ENCODE data around the gene MAST3. TPM values are rescaled to one million over a fixed set of nuclear protein-coding genes. Genes with fewer than 3 reads are reported as not detected.
"Not testable (repeated sequence)": the region's sequence is repeated elsewhere in the genome, so short reads cannot be mapped to it uniquely, and the experiment has no call there.

The MAST3 gene
- total RNA-seq, 1 donor from 2014 or later, result 12.4 TPM

DNA sequence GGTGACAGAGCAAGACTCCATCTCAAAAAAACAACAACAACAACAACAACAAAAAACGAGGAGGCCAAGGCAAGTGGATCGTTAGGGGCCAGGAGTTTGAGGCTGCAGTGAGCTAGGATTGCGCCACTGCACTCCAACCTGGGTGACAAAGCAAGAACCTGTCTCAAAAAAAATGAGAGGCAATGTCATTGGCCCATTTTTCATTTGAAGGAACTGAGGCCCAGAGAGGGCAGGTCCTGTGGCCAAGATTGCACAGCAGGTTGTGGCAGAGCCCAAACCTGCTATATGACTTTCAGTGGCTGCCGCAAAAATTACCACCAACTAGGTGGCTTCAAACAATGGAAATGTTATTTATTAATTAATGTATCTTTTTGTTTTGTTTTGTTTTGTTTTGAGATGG is 60.9 kb downstream of the MAST3 start:
- no peak for DNase-seq (ENCODE audit: low spot score)

DNA sequence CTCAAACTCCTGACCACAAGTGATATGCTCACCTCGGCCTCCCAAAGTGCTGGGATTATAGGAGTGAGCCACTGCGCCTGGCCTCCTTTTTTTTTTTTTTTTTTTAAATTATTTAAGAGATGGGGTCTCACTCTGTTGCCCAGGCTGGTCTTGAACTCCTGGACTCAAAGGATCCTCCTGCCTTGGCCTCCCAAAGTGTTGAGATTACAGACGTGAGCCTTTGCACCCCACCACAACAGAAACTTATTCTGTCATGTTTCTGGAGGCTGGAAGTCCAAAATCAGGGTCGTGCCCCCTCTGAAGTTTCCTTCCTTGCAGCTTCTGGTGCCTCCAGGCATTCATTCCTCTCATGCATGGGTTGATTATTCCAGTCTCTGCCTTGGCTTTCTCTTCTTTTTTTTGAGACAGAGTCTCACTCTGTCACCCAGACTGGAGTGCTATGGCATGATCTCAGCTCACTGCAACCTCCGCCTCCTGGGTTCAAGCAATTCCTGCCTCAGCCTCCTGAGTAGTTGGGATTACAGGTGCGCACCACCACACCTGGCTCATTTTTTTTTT is 61.6 kb downstream of the MAST3 start:
- not testable (repeated sequence) for DNase-seq (ENCODE audit: low spot score)

DNA sequence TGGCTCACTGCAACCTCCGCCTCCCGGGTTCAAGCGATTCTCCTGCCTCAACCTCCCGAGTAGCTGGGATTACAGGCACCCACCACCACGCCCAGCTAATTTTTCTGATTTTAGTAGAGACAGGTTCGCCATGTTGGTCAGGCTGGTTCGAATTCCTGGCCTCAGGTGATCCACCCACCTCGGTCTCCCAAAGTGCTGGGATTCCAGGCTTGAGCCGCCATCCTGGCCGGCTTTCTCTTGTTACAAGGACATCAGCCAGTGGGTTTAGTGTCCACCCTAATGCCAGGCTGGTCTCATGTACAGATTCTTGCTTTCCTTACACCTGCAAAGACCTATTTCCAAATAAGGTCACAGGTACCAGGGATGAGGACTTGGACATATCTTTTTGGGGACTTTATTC is 62.2 kb downstream of the MAST3 start:
- no peak for DNase-seq (ENCODE audit: low spot score)

DNA sequence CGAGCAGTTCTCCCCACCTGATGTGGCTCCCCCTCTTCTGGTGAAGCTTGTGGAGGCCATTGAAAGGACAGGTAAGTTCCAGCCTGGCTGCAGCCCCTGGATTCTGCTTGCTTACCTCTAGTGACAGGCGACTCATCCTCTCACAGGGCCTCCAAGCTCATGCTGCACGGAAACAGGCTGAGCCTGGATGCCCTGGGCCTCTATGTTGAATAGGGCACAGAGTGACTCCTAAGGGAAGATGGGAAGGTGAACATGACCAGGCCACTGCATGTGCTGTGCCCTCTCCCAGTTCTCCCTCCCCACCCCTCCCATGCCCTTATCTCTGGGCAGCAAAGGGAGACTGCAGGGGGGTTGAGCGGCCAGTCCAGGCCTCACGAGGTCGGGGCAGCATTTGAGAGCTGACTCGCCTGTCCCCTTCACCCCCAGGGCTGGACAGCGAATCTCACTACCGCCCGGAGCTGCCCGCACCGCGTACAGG is 63.0 kb downstream of the MAST3 start:
- no peak for DNase-seq (ENCODE audit: low spot score)

DNA sequence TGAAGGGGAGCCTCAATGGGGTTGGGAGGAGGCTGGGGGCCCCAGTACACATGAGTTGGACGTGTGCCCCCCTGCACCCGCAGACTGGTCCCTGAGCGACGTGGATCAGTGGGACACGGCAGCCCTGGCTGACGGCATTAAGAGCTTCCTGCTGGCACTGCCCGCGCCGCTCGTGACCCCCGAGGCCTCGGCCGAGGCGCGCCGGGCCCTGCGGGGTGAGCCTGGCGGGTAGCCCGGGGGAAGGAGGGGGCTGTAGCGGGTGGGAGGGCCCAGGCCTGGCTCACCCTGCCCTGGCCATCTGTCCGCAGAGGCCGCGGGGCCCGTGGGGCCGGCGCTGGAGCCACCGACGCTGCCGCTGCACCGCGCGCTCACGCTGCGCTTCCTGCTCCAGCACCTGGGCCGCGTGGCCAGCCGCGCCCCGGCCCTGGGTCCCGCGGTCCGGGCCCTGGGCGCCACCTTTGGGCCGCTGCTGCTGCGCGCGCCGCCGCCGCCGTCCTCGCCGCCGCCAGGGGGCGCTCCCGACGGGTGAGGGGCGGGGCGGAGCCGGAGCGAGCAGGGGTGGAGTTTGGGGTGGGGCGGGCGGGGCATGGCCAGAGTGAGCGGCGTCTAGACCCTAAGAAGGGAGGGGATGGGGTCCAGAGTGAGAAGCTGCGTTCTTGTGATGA is 63.5 kb downstream of the MAST3 start:
- DNase-seq (ENCODE audit: low spot score), result no peak

DNA sequence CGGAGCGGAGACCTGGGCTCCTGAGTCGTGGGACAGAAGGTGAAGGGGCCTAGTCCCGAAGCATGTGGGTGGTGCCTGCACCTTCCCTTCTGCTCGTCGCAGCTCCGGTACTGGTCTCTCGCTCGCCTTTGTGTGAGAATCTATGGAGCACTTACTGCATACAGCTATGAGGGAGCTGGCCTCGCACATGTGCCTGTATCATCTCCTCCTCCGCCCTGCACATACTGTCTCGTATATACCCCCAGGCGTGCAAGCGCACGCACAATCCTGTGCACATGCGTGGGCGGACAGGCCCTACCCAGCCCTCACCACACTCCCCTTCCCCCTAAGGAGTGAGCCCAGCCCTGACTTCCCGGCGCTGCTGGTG is 64.0 kb downstream of the MAST3 start:
- no peak for DNase-seq (ENCODE audit: low spot score)

DNA sequence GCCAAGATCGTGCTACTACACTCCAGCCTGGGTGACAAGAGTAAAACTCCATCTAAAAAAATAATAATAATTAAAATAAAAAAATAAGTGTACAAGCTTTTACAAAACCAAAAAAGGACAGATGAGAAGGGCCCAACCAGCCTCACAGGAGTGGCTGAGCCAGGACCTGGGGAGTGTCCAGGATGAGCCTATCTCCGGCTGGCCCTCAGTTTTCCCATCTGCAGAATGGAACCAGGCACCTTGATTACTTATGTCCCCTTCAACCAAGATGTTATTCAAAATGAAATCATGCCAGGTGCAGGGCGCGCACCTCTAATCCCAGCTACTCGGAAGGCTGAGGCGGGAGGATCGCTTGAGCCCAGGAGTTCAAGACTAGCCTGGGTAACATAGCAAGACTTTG is 66.5 kb downstream of the MAST3 start:
- no peak for DNase-seq (ENCODE audit: low spot score)

DNA sequence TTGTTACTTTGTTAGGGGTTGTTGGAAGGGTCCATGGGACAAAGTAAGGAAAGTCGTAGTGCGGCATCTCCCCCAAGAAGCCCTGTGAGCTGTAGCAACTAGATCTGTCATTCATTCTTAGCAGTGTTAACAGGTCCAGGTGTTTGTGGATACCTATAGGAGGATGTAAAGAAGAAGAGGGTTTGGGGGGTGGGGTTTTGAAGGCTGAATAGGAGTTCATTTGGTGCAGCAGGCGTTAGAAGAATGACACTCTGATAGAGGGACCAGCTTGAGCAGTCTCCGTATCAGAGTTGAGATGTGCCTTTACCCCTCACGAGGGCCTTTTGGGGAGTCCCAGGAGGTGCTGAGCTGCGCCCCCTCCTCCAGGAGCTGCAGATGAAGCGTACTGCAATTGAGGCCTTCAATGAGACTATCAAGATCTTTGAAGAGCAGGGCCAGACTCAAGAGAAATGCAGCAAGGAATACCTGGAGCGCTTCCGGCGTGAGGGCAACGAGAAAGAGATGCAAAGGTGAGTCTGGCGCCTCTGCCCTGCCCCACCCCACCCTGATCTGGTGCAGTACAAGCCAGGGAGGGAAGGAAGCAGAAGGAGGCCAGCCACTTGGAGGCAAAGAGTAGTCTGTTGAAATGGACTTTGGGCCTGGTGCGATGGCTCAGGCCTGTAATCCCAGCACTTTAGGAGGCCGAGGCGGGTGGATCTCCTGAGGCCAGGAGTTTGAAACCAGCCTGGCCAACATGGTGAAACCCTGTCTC is 68.4 kb downstream of the MAST3 start:
- DNase-seq (ENCODE audit: low spot score), result no peak

DNA sequence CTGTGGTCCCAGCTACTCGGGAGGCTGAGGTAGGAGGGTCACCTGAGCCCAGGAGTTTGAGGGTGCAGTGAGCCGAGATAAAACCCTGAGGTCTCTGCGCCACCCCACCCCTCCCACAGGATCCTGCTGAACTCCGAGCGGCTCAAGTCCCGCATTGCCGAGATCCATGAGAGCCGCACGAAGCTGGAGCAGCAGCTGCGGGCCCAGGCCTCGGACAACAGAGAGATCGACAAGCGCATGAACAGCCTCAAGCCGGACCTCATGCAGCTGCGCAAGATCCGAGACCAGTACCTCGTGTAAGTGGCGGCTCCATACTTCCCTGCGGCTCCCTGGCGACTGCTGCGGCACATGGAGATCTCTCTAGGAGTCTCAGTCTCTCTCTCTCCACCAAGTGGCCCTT is 69.4 kb downstream of the MAST3 start:
- no peak for DNase-seq (ENCODE audit: low spot score)

DNA sequence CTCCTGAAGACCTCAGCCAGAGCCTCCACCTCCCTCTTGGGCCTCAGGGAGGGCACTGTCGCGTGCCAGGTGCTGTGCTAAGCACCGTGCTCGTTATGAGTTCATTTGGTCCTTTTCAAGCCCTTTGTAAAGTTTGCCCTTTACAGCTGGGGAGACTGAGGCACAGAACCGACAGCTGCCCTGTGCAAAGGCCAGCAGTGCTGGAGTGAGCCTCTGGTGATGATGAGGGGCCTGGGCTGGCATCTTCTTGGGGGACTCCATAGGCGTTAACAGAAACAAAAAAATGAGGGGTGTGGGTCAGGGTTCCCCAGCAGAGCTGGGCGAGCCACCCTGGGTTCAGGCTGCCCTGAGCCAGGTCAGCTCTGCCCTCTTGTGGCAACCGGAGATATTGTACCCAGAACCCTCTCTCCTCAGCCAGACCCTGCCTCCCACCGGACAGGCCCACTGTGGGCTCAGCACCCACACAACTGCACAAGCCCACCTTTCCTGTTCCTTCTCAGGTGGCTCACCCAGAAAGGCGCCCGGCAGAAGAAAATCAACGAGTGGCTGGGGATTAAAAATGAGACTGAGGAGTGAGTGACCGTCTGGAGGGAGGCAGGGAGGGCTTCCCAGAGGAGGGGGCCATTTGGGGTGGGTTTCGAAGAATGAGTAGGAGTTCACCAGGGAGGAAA is 70.5 kb downstream of the MAST3 start:
- DNase-seq (ENCODE audit: low spot score), result no peak

DNA sequence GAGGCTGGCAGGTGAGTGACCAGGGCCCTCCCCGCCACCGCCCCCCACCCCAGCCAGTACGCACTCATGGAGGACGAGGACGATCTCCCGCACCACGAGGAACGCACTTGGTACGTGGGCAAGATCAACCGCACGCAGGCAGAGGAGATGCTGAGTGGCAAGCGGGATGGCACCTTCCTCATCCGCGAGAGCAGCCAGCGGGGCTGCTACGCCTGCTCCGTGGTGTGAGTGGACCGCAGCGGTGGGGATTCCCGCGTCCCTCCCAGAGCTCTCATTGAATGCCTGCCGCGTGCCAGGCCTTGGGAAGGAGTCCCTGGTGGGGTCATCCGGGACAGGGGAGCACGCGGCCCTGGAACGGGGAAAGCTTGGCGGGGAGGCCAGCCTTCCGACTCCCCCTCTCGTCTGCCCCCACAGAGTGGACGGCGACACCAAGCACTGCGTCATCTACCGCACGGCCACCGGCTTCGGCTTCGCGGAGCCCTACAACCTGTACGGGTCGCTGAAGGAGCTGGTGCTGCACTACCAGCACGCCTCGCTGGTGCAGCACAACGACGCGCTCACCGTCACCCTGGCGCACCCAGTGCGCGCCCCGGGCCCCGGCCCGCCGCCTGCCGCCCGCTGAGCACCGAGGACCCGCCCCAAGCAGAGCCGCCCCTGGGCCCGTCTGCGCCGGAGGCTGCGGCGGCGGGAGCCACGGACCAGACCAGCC is 71.2 kb downstream of the MAST3 start:
- DNase-seq (ENCODE audit: low spot score), result no peak

DNA sequence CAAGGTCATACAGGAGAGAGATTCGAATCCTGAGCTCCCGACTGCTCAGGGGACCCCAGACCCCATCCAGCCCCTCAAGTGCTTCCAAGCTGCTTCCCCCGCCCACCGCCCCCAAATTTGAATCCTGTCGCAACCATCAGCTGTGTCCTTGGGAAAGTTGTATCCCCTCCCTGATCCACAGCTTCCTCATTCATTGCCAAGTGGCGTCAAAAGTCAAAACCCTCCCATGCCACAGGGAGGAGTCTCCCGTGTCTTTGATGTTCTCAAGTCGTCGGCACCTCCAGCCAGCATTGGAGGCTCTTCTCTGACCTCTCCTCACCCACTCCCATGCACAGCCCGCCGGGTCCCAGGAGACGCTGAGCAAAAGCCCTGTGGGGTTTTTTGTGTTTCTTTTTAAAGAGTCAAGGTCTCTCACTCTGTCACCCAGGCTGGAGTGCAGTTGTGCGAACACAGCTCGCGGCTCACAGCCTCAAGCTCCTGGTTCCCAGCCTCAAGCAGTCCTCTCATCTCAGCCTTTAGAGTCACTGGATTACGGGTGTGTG is 73.2 kb downstream of the MAST3 start:
- DNase-seq (ENCODE audit: low spot score), result peak; percentile 50

DNA sequence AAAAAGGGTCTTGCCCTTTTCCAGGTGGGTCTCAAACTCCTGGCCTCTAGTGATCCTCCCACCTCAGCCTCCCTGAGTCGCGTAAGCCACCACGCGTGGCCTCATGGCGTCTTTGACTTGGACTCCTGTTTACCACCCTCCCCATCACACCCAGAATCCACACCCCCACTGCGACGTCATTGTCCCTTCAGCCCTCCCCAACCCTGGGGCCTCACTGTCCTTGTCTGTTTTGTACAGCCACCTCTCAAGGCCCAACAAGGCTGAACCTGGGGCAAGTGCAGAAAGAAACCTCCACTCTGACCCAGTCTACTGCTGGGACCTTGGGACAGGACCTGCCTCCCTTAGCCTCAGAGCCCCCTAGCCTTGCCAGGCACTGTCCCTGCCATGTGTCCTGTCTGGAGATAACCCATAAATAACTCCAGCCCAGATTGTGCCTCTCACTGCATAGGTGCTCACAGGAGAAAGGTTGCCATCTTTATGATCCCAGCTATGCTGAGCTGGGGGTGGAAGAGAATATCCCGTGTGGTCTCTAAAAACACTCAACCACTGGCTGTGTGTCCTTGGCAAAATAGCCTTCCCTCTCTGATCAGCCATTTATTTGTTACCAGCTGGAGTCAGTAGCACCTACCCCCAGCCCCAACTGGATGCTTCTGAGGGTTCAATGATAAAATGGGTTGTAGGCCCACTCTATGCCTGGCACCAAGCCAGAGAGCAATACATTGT is 74.2 kb downstream of the MAST3 start:
- DNase-seq (ENCODE audit: low spot score), result no peak

DNA sequence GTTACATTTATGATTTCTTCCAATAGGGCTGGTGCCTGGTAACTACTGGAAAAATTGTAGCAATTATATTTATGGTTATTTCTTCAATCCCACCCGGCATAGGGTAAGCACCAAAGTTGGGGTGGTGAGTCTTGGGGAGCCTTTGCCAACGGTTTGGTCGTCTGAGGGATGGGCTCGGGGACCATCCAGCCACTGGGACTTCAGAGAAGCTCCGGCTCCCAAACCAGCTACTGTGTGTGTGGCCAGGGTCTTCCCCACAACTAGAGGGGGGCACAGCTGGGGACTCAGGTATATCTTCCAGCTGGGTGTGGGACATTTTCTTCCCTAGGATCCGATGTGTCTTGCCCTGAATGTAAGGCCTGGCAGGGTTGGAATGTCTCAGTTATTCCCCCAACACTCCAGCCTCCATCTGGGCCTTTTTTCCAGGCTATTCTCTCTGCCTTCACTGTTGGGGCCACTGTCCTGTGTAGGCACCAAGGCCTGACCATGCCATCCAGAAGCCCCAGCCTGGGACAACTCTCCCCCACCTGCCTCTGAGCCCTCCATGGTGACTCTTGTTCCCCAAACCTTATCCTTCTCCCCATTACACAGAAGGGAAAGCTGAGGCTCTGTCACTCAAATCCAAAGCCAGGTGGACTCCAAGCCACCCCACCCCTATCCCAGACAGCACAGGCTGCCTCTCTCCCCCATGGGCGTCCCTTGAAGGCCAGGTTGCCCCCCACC is 74.9 kb downstream of the MAST3 start:
- DNase-seq (ENCODE audit: low spot score), result no peak

DNA sequence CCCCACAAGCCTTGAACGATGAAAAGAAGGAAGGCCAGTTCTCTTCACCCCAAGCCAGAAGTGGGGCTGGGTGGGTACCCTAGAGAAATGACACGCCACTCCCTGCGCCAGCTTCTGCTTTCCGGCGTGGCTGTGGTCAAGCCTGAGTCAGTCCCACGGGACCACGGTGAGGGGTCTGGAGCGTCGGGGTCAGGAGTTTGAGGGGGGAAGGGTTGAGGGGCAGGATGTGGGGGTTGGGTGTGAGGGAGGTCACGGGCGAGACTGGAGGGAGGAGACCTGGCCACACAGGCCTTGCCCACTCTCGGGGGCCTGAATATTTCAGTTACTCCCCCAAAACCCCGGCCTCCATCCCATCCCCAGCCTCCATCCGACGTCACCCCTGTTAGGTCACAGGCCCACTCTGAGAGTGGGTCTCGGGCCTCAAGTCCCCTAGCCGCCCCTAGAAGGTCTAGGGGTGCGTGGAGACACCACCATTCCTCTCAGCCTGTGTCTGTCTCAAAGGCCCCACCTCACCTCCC is 75.5 kb downstream of the MAST3 start:
- no peak for DNase-seq (ENCODE audit: low spot score)

DNA sequence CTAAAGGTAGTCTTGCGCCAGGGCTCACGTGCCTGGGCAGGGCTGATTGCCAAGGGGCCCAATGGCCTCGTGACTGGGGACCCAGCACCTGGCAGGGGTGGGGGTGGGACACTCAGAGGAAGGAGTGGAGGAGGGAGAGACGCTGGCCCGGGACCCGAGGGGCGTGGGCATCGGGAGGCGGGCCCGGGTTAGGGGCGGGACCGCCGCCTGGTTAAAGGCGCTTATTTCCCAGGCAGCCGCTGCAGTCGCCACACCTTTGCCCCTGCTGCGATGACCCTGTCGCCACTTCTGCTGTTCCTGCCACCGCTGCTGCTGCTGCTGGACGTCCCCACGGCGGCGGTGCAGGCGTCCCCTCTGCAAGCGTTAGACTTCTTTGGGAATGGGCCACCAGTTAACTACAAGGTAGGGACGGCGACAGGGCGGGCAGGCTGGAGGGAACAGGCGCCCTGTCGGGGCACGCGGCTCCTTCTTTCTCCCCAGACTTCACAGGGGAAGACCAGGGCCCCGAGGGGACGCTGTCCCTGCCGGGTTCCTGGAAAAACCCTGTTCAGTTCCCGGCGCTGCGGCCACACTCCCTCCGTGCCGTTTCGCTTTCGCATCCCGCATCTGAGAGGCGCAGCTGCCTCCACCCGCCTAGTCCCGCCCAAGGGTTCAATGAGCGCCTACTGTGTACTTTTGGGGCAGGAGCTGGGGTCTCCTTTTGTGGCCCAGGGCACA is 76.2 kb downstream of the MAST3 start, which contains the start of gene IFI30:
TSS of gene IFI30 (plus strand) at position 242 of the 717 bp plus-strand sequence. CDS start at position 271, 29 bp downstream.
- DNase-seq (ENCODE audit: low spot score), result peak; percentile 87

DNA sequence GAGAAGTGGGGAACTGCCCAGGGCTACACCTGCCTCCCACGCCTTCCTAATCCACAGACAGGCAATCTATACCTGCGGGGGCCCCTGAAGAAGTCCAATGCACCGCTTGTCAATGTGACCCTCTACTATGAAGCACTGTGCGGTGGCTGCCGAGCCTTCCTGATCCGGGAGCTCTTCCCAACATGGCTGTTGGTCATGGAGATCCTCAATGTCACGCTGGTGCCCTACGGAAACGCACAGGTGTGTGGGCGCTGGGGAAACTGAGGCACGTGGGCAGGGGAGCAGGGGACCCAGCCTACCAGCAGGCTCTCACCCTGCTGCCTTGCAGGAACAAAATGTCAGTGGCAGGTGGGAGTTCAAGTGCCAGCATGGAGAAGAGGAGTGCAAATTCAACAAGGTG is 77.4 kb downstream of the MAST3 start:
- DNase-seq (ENCODE audit: low spot score), result no peak

DNA sequence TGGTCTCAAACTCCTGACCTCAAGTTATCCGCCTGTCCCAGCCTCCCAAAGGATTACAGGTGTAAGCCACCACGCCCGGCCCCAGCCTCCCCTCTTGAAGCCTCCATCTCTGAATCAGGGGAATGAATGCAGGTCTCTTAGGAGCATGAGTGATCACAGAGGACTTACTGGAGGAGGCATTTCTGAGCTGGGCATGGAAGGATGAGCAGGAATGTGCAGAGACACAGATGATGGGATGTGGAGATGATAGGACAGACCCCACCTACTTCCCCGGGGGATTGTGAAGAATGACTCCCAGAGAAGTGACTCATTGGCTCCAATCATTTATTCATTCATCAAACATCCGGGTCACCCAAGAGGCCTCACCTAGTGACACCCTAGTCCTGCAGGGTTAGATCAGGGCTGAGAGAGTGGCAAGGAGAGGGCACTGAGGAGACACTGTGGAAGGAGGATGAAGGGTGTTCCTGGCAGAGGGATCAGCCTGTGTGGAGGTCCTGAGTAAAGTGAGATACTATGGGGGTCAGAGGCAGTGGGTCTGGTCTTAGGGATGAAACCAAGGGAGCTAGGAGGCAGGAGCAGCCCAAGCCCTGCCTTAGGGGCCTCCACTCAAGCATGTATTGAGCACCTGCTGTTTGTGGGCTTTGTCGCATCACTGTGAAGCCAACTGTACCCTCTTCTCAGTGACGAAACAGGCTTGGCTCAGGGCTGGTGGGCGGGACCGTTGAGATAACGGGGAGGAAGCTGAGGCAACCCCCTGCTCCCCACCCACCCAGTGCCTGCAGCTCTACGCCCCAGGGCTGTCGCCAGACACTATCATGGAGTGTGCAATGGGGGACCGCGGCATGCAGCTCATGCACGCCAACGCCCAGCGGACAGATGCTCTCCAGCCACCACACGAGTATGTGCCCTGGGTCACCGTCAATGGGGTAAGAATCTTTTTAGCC is 79.1 kb downstream of the MAST3 start:
- DNase-seq (ENCODE audit: low spot score), result no peak
